SK-N-SH (cell line): ENCODE results near the gene YWHAE.

Experiments used
- EZH2phosphoT487 ChIP-seq: fragments of 200-600 bp; sonication (generic); IDR thresholded peaks from 2 replicates; pipeline ENCODE4 v1.6.1; 2017; ENCODE audit warnings: low read depth, mixed run types, mild to moderate bottlenecking, antibody characterized with exemption, moderate library complexity, borderline replicate concordance
- GATA2 ChIP-seq: sonication (generic); formaldehyde crosslinking; IDR thresholded peaks from 2 replicates; pipeline ENCODE4 v1.5.0; 2020; ENCODE audit warnings: mild to moderate bottlenecking, missing genetic modification reagents
- POLR2AphosphoS5 ChIP-seq: IDR thresholded peaks from 2 replicates; pipeline ENCODE4 v1.6.1; 2012; ENCODE audit warnings: low read depth, low read length
- SIN3A ChIP-seq: IDR thresholded peaks from 2 replicates; pipeline ENCODE4 v1.6.1; 2012; ENCODE audit warnings: low read depth, mild to moderate bottlenecking, low read length, moderate library complexity, borderline replicate concordance
- TF ChIP-seq, protein P1 (sequence below): fragments of 200-600 bp; sonication (generic); IDR thresholded peaks from 2 replicates; pipeline ENCODE4 v1.6.1; 2017; ENCODE audit warnings: antibody characterized with exemption, mild to moderate bottlenecking, moderate library complexity
- TF ChIP-seq, protein P2 (sequence below): IDR thresholded peaks from 2 replicates; pipeline ENCODE4 v1.6.1; 2012; ENCODE audit warnings: mild to moderate bottlenecking, low read depth, low read length, moderate library complexity

GRCh38 chr17:1423456-1424135 lies 23.6 kb upstream of the YWHAE start:
- TF ChIP-seq POLR2AphosphoS5 (no peak), EZH2phosphoT487 (no peak), GATA2 (CRISPR knock-in tag) (no peak), SIN3A (no peak)
- TF ChIP-seq, protein P1, sequence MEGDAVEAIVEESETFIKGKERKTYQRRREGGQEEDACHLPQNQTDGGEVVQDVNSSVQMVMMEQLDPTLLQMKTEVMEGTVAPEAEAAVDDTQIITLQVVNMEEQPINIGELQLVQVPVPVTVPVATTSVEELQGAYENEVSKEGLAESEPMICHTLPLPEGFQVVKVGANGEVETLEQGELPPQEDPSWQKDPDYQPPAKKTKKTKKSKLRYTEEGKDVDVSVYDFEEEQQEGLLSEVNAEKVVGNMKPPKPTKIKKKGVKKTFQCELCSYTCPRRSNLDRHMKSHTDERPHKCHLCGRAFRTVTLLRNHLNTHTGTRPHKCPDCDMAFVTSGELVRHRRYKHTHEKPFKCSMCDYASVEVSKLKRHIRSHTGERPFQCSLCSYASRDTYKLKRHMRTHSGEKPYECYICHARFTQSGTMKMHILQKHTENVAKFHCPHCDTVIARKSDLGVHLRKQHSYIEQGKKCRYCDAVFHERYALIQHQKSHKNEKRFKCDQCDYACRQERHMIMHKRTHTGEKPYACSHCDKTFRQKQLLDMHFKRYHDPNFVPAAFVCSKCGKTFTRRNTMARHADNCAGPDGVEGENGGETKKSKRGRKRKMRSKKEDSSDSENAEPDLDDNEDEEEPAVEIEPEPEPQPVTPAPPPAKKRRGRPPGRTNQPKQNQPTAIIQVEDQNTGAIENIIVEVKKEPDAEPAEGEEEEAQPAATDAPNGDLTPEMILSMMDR, result no peak
- TF ChIP-seq, protein P2, sequence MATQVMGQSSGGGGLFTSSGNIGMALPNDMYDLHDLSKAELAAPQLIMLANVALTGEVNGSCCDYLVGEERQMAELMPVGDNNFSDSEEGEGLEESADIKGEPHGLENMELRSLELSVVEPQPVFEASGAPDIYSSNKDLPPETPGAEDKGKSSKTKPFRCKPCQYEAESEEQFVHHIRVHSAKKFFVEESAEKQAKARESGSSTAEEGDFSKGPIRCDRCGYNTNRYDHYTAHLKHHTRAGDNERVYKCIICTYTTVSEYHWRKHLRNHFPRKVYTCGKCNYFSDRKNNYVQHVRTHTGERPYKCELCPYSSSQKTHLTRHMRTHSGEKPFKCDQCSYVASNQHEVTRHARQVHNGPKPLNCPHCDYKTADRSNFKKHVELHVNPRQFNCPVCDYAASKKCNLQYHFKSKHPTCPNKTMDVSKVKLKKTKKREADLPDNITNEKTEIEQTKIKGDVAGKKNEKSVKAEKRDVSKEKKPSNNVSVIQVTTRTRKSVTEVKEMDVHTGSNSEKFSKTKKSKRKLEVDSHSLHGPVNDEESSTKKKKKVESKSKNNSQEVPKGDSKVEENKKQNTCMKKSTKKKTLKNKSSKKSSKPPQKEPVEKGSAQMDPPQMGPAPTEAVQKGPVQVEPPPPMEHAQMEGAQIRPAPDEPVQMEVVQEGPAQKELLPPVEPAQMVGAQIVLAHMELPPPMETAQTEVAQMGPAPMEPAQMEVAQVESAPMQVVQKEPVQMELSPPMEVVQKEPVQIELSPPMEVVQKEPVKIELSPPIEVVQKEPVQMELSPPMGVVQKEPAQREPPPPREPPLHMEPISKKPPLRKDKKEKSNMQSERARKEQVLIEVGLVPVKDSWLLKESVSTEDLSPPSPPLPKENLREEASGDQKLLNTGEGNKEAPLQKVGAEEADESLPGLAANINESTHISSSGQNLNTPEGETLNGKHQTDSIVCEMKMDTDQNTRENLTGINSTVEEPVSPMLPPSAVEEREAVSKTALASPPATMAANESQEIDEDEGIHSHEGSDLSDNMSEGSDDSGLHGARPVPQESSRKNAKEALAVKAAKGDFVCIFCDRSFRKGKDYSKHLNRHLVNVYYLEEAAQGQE, result no peak
